ENCODE measurements around the gene ERN1. TPM values are rescaled to one million over a fixed set of nuclear protein-coding genes. Genes with fewer than 3 reads are reported as not detected.

The ERN1 gene
- total and polyA plus RNA-seq, 2 of the 13 experiments (the other 11 are each of a cell fraction or from before 2014, with no cell fraction given), result 6.0 to 12.7 TPM

GRCh38 chr17:64074704-64075426, 55.1 kb downstream of the ERN1 start (continued):
- TF ChIP-seq MLX (CRISPR knock-in tag; IDR thresholded peaks at IDR 0.05) (no peak; the same call in 1 of the 2 replicates), ZNF362 (CRISPR knock-in tag; IDR thresholded peaks at IDR 0.05; ENCODE audit: borderline replicate concordance) (peak; percentile 67), ZNF749 (CRISPR knock-in tag; IDR thresholded peaks at IDR 0.05; ENCODE audit: borderline replicate concordance) (no peak), TGIF2 (CRISPR knock-in tag; IDR thresholded peaks at IDR 0.05) (0 out of 2 replicates have a peak, but pooled peaks have one; percentile 16), RXRB (CRISPR knock-in tag; IDR thresholded peaks at IDR 0.05; ENCODE audit: borderline replicate concordance) (peak; percentile 67; the same call in 1 of the 2 replicates), TEAD3 (CRISPR knock-in tag; optimal IDR thresholded peaks at IDR 0.05; ENCODE audit: borderline replicate concordance) (peak; percentile 75), CTCF (CRISPR knock-in tag; IDR thresholded peaks at IDR 0.05) (0 out of 2 replicates have a peak, but pooled peaks have one; percentile 30), SMAD3 (CRISPR knock-in tag; IDR thresholded peaks at IDR 0.05) (peak; percentile 68; the same call in 1 of the 2 replicates), ZBTB40 (IDR thresholded peaks at IDR 0.05) (no peak), ZBTB40 (CRISPR knock-in tag; IDR thresholded peaks at IDR 0.05) (no peak), ZNF710 (CRISPR knock-in tag; IDR thresholded peaks at IDR 0.05; ENCODE audit: borderline replicate concordance) (0 out of 2 replicates have a peak, but pooled peaks have one; percentile 40), GATAD1 (CRISPR knock-in tag; IDR thresholded peaks at IDR 0.05) (peak; percentile 40; the same call in 1 of the 2 replicates)

Data from HepG2 (cell line).